Thymus (tissue), 11 donors: ENCODE results near the gene LILRB3. TPM values are rescaled to one million over a fixed set of nuclear protein-coding genes. Genes with fewer than 3 reads are reported as not detected.
A peak's percentile ranks its signal among the peaks of the same experiment; 100 is the strongest.
"Not testable (repeated sequence)": the region's sequence is repeated elsewhere in the genome, so short reads cannot be mapped to it uniquely, and the experiment has no call there.

Source experiments
- DNase-seq, 9 donors: peaks; one replicate each; pipeline ENCODE4 v3.0.0-alpha.2; 2013; ENCODE audit warnings: low spot score in 9 of 9, low read depth in 6 of 9, missing footprints in 1 of 9
- H3K27ac ChIP-seq, 2 donors: one replicate each; pipeline ENCODE4 v1.5.1; 2013; ENCODE audit warnings: control low read depth in 1 of 2, low read depth in 1 of 2, low read length in 1 of 2, mild to moderate bottlenecking in 1 of 2, moderate library complexity in 1 of 2
- H3K27me3 ChIP-seq, 2 donors: one replicate each; pipeline ENCODE4 v1.5.1; 2013; ENCODE audit warnings: low read length in 1 of 2; ENCODE audit not compliant: control insufficient read depth in 2 of 2, insufficient read depth in 1 of 2
- H3K36me3 ChIP-seq, 2 donors: one replicate each; pipeline ENCODE4 v1.5.1; 2013; ENCODE audit warnings: low read length in 1 of 2, mild to moderate bottlenecking in 1 of 2, moderate library complexity in 1 of 2; ENCODE audit not compliant: control insufficient read depth in 2 of 2, insufficient read depth in 2 of 2
- H3K4me1 ChIP-seq, 2 donors: one replicate each; pipeline ENCODE4 v1.5.1; 2013; ENCODE audit warnings: low read length in 2 of 2; ENCODE audit not compliant: control insufficient read depth in 2 of 2, insufficient read depth in 2 of 2
- H3K4me3 ChIP-seq, 2 donors: one replicate each; pipeline ENCODE4 v1.5.1; 2013; ENCODE audit warnings: low read length in 2 of 2, control low read depth in 1 of 2, mild to moderate bottlenecking in 1 of 2
- H3K9me3 ChIP-seq, 2 donors: one replicate each; pipeline ENCODE4 v1.5.1; 2013; ENCODE audit warnings: low read length in 1 of 2, mild to moderate bottlenecking in 1 of 2; ENCODE audit not compliant: control insufficient read depth in 2 of 2, insufficient read depth in 1 of 2
- WGBS: extraction: QIAGEN DNeasy Blood & Tissue Kit; methylation state at CpG from one replicate; pipeline ENCODE4 v1.1.7; 2013; 5-methylcytosine and 5-hydroxymethylcytosine counted together
- polyA plus RNA-seq: library from polyadenylated mRNA; stranded (reverse); fragments of 200-250 nt; gene quantifications from one replicate; pipeline ENCODE4 v1.2.3, GENCODE V29; 2013
- total RNA-seq: library from RNA; stranded (reverse); fragments of 120-200 nt; gene quantifications from one replicate; pipeline ENCODE4 v1.2.4, GENCODE V29; 2013
- donor health status: healthy.

The LILRB3 gene
- total and polyA plus RNA-seq, 2 donors: 1.1 to 15.5 TPM

- Histone ChIP-seq H3K27me3 (no peaks in the 10 kb centered on the region), H3K4me3 (no peak overlapping the region), H3K9me3 (peaks cover 0 to 5% of the 10 kb centered on the region in 2 donors), H3K4me1 (peaks cover 19 to 43% of the 10 kb centered on the region in 2 donors), H3K27ac (peak overlapping the region; percentile 37 to 61), H3K36me3 (peaks cover 53 to 57% of the 10 kb centered on the region in 2 donors)
- WGBS: 26% methylated on average over 18 of the region's 18 CpGs
- DNase-seq: peak in 1 of 9 donors; percentile 56
These were observed 14.6 kb downstream of the LILRB3 start for GRCh38 chr19:54207983-54208783.

- DNase-seq: no peak
- H3K4me1 ChIP-seq: peaks cover 19 to 48% of the 10 kb centered on the region in 2 donors
- whole genome bisulfite sequencing: 24% methylated on average over 5 of the region's 5 CpGs
- peaks cover 59 to 63% of the 10 kb centered on the region in 2 donors for H3K36me3 ChIP-seq
- H3K4me3 ChIP-seq: no peak overlapping the region
- H3K27me3 ChIP-seq: no peaks in the 10 kb centered on the region
- peaks cover 0 to 5% of the 10 kb centered on the region in 2 donors for H3K9me3 ChIP-seq
- peak overlapping the region; percentile 32 to 37 for H3K27ac ChIP-seq
These were observed 15.2 kb downstream of the LILRB3 start for GRCh38 chr19:54207676-54207982.

GRCh38 chr19:54207193-54207592, 15.6 kb downstream of the LILRB3 start:
- DNase-seq, H3K27me3 ChIP-seq, H3K9me3 ChIP-seq, H3K4me3 ChIP-seq: not testable (repeated sequence)
- H3K27ac ChIP-seq: peak overlapping the region in 1 of 2 donors; percentile 33
- peaks cover 22 to 53% of the 10 kb centered on the region in 2 donors for H3K4me1 ChIP-seq
- H3K36me3 ChIP-seq: peaks cover 63 to 67% of the 10 kb centered on the region in 2 donors
- 87% methylated on average over 23 of the region's 23 CpGs for WGBS

GRCh38 chr19:54206831-54207177, 16.0 kb downstream of the LILRB3 start:
- Histone ChIP-seq H3K27me3 (no peaks in the 10 kb centered on the region), H3K4me3 (no peak overlapping the region), H3K4me1 (peaks cover 23 to 57% of the 10 kb centered on the region in 2 donors), H3K27ac (no peak overlapping the region), H3K36me3 (peaks cover 66 to 71% of the 10 kb centered on the region in 2 donors), H3K9me3 (peaks cover 0 to 5% of the 10 kb centered on the region in 2 donors)
- whole genome bisulfite sequencing: 85% methylated on average over 13 of the region's 13 CpGs
- DNase-seq: no peak

- no peak for DNase-seq
- no peak overlapping the region for H3K4me3 ChIP-seq
- H3K4me1 ChIP-seq: peaks cover 28 to 62% of the 10 kb centered on the region in 2 donors
- H3K36me3 ChIP-seq: peaks cover 66 to 77% of the 10 kb centered on the region in 2 donors
- H3K9me3 ChIP-seq: peaks cover 0 to 5% of the 10 kb centered on the region in 2 donors
- H3K27ac ChIP-seq: no peak overlapping the region
- WGBS: 96% methylated on average over 27 of the region's 27 CpGs
- H3K27me3 ChIP-seq: no peaks in the 10 kb centered on the region
These were observed 16.6 kb downstream of the LILRB3 start for GRCh38 chr19:54206030-54206830.

GRCh38 chr19:54204767-54205468, 17.9 kb downstream of the LILRB3 start:
- H3K4me3 ChIP-seq: no peak overlapping the region
- no peak overlapping the region for H3K27ac ChIP-seq
- H3K36me3 ChIP-seq: peaks cover 66 to 79% of the 10 kb centered on the region in 2 donors
- WGBS: 94% methylated on average over 4 of the region's 4 CpGs
- peaks cover 0 to 5% of the 10 kb centered on the region in 2 donors for H3K9me3 ChIP-seq
- DNase-seq: no peak
- no peaks in the 10 kb centered on the region for H3K27me3 ChIP-seq
- H3K4me1 ChIP-seq: peaks cover 28 to 57% of the 10 kb centered on the region in 2 donors

GRCh38 chr19:54203151-54203611, 19.6 kb downstream of the LILRB3 start:
- Histone ChIP-seq H3K27ac (no peak overlapping the region), H3K27me3 (no peaks in the 10 kb centered on the region), H3K36me3 (peaks cover 57 to 71% of the 10 kb centered on the region in 2 donors), H3K4me3 (no peak overlapping the region), H3K9me3 (peaks cover 0 to 4% of the 10 kb centered on the region in 2 donors), H3K4me1 (peaks cover 21 to 44% of the 10 kb centered on the region in 2 donors)
- 90% methylated on average over 9 of the region's 9 CpGs for WGBS
- DNase-seq: no peak

GRCh38 chr19:54201980-54202379, 20.8 kb downstream of the LILRB3 start:
- H3K36me3 ChIP-seq: peaks cover 48 to 60% of the 10 kb centered on the region in 2 donors
- peak overlapping the region; percentile 73 to 93 for H3K4me3 ChIP-seq
- no peak for DNase-seq
- peaks cover 13 to 36% of the 10 kb centered on the region in 2 donors for H3K4me1 ChIP-seq
- H3K27ac ChIP-seq: no peak overlapping the region
- H3K9me3 ChIP-seq: no peaks in the 10 kb centered on the region
- no peaks in the 10 kb centered on the region for H3K27me3 ChIP-seq
- 82% methylated on average over 13 of the region's 13 CpGs for WGBS
